Fibroblast of mammary gland (primary cell): ENCODE measurements around the gene AMBRA1.

ENCODE experiments used
- DNase-seq: peaks from one replicate; pipeline ENCODE4 v3.0.0-alpha.2; 2010; ENCODE audit warnings: low read depth
- H3K4me3 ChIP-seq: 2 replicates; pipeline ENCODE4 v1.5.1; 2011; ENCODE audit warnings: low read depth, mild to moderate bottlenecking, low read length, moderate library complexity; ENCODE audit not compliant: control insufficient read depth
- CTCF ChIP-seq: conservative IDR thresholded peaks from 2 replicates; pipeline ENCODE4 v1.5.1; 2011; ENCODE audit warnings: low read depth, low read length, inconsistent platforms; ENCODE audit not compliant: control insufficient read depth, insufficient read depth

Gene AMBRA1

GRCh38 chr11:46408407-46408986 is 185.3 kb downstream of the AMBRA1 start:
- no peak for TF ChIP-seq CTCF
- no peak overlapping the region for H3K4me3 ChIP-seq
- DNase-seq, result no peak

- no peak for TF ChIP-seq CTCF
- DNase-seq, result no peak
- no peak overlapping the region for H3K4me3 ChIP-seq
These were observed 186.2 kb downstream of the AMBRA1 start for GRCh38 chr11:46407635-46408034.

GRCh38 chr11:46404476-46405017 is 189.3 kb downstream of the AMBRA1 start:
- TF ChIP-seq CTCF, result no peak
- H3K4me3 ChIP-seq, result no peak overlapping the region
- DNase-seq, result no peak

GRCh38 chr11:46402957-46403902 is 190.6 kb downstream of the AMBRA1 start:
- no peak for TF ChIP-seq CTCF
- DNase-seq, result no peak
- H3K4me3 ChIP-seq, result no peak overlapping the region

- H3K4me3 ChIP-seq, result no peak overlapping the region
- no peak for DNase-seq
- TF ChIP-seq CTCF, result no peak
These were observed 196.3 kb downstream of the AMBRA1 start for GRCh38 chr11:46397526-46397925.

- no peak for TF ChIP-seq CTCF
- no peak for DNase-seq
- H3K4me3 ChIP-seq, result no peak overlapping the region
These were observed 200.1 kb downstream of the AMBRA1 start for GRCh38 chr11:46393759-46394158.
